ENCODE data around the gene CHN1.

The CHN1 gene

DNA sequence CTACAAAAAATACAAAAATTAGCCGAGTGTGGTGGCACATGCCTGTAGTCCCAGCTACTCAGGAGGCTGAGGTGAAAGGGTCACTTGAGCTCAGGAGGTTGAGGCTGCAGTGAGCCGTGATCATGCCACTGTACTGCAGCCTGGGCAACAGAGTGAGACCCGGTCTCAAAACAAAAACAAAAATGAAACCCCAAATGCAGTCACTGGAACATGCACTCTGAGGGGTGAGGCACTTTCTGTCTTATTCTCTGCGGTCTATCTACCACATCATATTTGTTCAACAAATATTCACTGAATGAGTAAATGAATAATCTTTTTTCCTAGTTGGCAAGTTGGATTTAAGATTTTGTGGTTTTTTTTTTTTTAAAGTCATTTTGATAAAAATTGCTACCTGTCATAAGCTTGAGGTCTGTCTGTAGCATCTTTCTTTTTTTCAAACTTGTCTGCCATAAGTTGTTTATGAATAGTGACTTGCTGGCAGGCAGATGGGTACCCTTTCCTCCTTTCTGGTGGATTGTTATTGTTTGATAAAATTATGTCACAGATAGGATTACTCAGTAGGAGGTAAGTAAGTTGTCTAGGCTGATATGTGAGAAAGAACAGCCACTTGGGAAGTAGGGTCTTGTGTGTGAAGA is 252.7 kb downstream of the CHN1 start:
- H3K27me3 ChIP-seq (ENCODE audit: insufficient read depth, poor library complexity, severe bottlenecking): no peaks in the 10 kb centered on the region
- ATAC-seq (ENCODE audit: low read depth): no peak

GRCh38 chr2:174750923-174751441 is 254.2 kb downstream of the CHN1 start:
- TF ChIP-seq, protein P1, sequence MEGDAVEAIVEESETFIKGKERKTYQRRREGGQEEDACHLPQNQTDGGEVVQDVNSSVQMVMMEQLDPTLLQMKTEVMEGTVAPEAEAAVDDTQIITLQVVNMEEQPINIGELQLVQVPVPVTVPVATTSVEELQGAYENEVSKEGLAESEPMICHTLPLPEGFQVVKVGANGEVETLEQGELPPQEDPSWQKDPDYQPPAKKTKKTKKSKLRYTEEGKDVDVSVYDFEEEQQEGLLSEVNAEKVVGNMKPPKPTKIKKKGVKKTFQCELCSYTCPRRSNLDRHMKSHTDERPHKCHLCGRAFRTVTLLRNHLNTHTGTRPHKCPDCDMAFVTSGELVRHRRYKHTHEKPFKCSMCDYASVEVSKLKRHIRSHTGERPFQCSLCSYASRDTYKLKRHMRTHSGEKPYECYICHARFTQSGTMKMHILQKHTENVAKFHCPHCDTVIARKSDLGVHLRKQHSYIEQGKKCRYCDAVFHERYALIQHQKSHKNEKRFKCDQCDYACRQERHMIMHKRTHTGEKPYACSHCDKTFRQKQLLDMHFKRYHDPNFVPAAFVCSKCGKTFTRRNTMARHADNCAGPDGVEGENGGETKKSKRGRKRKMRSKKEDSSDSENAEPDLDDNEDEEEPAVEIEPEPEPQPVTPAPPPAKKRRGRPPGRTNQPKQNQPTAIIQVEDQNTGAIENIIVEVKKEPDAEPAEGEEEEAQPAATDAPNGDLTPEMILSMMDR (IDR thresholded peaks at IDR 0.05; ENCODE audit: poor library complexity, severe bottlenecking): no peak
- DNase-seq (ENCODE audit: low spot score) (no peak), ATAC-seq (ENCODE audit: low read depth) (no peak)
- Histone ChIP-seq H3K4me1 (ENCODE audit: insufficient read depth, poor library complexity, severe bottlenecking) (peaks cover 4% of the 10 kb centered on the region), H3K36me3 (ENCODE audit: low read depth) (no peaks in the 10 kb centered on the region), H3K27me3 (ENCODE audit: insufficient read depth, poor library complexity, severe bottlenecking) (no peaks in the 10 kb centered on the region), H3K9me3 (ENCODE audit: severe bottlenecking) (no peaks in the 10 kb centered on the region), H3K27ac (ENCODE audit: poor library complexity, severe bottlenecking) (no peak overlapping the region), H3K4me3 (ENCODE audit: severe bottlenecking) (no peak overlapping the region)

More for the DNA sequence above, 252.7 kb downstream of the CHN1 start:
- Histone ChIP-seq H3K9me3 (ENCODE audit: severe bottlenecking) (no peaks in the 10 kb centered on the region), H3K4me1 (ENCODE audit: insufficient read depth, poor library complexity, severe bottlenecking) (peaks cover 4% of the 10 kb centered on the region), H3K27ac (ENCODE audit: poor library complexity, severe bottlenecking) (no peak overlapping the region), H3K4me3 (ENCODE audit: severe bottlenecking) (no peak overlapping the region), H3K36me3 (ENCODE audit: low read depth) (no peaks in the 10 kb centered on the region)
- TF ChIP-seq, protein P1 (IDR thresholded peaks at IDR 0.05; ENCODE audit: poor library complexity, severe bottlenecking): no peak
- DNase-seq (ENCODE audit: low spot score): no peak

- Histone ChIP-seq H3K27me3 (ENCODE audit: insufficient read depth, poor library complexity, severe bottlenecking) (no peaks in the 10 kb centered on the region), H3K36me3 (ENCODE audit: low read depth) (no peaks in the 10 kb centered on the region), H3K27ac (ENCODE audit: poor library complexity, severe bottlenecking) (no peak overlapping the region), H3K4me1 (ENCODE audit: insufficient read depth, poor library complexity, severe bottlenecking) (peaks cover 4% of the 10 kb centered on the region), H3K9me3 (ENCODE audit: severe bottlenecking) (no peaks in the 10 kb centered on the region), H3K4me3 (ENCODE audit: severe bottlenecking) (no peak overlapping the region)
- TF ChIP-seq, protein P1 (IDR thresholded peaks at IDR 0.05; ENCODE audit: poor library complexity, severe bottlenecking): no peak
- no peak for ATAC-seq (ENCODE audit: low read depth)
- DNase-seq (ENCODE audit: low spot score): no peak
These were observed 255.4 kb downstream of the CHN1 start for GRCh38 chr2:174749793-174750192.

DNA sequence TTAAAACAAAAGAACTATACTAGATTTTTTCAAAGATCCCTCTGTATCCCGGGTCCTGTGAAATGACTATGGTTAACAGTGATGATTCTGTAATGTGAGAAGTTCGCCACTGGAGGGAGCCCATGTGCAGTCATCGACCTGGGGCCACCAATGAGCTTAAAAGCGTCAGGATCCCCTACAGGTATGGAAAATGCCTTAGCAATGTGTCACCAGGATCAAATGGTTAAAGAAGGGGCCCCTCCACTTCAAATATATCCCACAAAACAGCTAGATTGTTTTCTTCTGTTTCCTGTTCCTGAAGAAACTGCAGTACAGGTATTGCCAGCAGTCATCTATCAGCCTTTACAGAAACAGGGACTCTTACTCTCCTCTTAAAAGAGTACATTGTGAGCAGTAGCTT is 256.2 kb downstream of the CHN1 start:
- no peak for DNase-seq (ENCODE audit: low spot score)
- ATAC-seq (ENCODE audit: low read depth): peak; percentile 94
- Histone ChIP-seq H3K27me3 (ENCODE audit: insufficient read depth, poor library complexity, severe bottlenecking) (no peaks in the 10 kb centered on the region), H3K4me1 (ENCODE audit: insufficient read depth, poor library complexity, severe bottlenecking) (peaks cover 4% of the 10 kb centered on the region), H3K9me3 (ENCODE audit: severe bottlenecking) (no peaks in the 10 kb centered on the region), H3K36me3 (ENCODE audit: low read depth) (no peaks in the 10 kb centered on the region), H3K4me3 (ENCODE audit: severe bottlenecking) (no peak overlapping the region), H3K27ac (ENCODE audit: poor library complexity, severe bottlenecking) (no peak overlapping the region)
- TF ChIP-seq, protein P1 (IDR thresholded peaks at IDR 0.05; ENCODE audit: poor library complexity, severe bottlenecking): peak; percentile 94

Measured in RWPE2 (cell line).